Measurements from ENCODE around the gene NUDT22.

Gene NUDT22

DNA sequence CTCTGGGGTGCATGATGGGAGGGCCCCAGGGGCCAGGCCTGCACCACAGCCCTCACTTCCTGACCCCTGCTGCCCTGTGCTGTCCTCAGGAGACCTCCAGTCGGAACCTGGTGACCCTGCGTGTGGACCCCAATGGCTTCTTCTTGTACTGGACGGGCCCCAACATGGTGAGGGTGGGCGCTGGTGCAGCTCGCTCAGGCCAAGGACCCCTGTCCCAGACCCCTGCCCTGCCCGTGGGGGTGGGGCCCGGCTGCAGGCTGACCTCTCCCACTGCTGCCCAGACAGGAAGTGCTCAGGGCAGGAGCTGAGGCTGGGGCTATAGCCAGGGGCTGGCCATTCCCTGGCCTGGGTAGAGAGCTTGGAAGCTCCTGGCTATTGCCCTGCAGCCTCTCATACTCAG is 28.3 kb downstream of the NUDT22 start:
- no peak for DNase-seq (ENCODE audit: low read depth in 2 of 2)

DNA sequence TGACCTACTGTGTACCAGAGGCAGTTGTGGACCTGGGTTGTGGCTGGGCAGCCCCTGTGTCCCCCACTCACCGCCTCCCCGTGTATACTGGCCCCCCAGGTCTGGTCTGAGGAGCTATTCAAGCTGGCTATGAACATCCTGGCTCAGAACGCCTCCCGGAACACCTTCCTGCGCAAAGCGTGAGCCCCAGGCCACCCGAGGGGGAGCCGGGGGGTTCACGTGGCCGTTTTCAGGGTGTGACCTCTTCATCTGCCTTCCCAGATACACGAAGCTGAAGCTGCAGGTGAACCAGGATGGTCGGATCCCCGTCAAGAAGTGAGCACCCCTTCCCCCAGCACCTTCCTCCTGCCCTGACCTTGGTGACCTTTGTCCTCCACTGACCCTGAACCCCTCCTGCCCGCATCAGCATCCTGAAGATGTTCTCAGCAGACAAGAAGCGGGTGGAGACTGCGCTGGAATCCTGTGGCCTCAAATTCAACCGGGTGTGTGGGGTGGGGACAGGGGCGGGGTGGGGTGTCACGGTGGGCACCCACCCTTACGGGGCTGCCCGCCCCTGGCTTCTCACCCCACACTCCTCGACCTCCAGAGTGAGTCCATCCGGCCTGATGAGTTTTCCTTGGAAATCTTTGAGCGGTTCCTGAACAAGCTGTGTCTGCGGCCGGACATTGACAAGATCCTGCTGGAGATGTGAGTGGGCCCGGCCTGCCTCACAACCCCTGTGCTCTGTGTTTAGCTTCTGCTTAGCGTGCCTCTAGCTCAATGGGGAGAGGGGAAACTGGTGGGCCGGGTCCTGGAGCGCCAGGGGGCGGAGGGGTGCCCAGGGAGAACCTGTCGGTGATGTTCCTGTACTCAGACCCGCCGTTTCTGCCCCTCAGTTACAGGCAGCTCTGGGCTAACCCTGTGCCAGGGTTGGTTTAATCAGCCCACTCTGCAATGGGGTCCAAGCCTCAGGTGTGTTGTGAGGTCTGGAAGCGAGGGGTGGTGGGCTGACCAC is 29.4 kb downstream of the NUDT22 start:
- DNase-seq (ENCODE audit: low read depth in 2 of 2) = no peak

DNA sequence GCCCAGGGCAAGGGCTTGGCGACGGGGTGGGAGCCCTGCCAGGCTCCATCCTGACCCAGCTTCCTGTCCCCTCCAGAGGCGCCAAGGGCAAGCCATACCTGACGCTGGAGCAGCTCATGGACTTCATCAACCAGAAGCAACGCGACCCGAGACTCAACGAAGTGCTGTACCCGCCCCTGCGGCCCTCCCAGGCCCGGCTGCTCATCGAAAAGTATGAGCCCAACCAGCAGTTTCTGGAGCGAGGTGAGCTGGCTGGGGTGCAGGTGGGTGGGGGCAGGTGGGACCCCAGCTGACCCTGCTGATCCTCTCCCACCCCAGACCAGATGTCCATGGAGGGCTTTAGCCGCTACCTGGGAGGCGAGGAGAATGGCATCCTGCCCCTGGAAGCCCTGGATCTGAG is 30.2 kb downstream of the NUDT22 start:
- no peak for DNase-seq (ENCODE audit: low read depth in 2 of 2)

DNA sequence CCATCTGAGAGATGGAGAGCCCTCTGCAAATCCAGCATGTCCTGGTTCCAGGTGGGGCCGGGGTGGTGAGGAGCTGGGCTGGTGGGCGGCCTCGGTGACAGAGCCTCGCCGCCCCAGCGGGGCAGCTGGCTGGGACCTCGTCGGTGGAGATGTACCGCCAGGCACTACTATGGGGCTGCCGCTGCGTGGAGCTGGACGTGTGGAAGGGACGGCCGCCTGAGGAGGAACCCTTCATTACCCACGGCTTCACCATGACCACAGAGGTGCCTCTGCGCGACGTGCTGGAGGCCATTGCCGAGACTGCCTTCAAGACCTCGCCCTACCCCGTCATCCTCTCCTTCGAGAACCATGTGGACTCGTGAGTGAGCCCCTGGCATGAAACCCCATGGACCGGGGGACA is 32.3 kb downstream of the NUDT22 start:
- DNase-seq (ENCODE audit: low read depth in 2 of 2) = no peak

DNA sequence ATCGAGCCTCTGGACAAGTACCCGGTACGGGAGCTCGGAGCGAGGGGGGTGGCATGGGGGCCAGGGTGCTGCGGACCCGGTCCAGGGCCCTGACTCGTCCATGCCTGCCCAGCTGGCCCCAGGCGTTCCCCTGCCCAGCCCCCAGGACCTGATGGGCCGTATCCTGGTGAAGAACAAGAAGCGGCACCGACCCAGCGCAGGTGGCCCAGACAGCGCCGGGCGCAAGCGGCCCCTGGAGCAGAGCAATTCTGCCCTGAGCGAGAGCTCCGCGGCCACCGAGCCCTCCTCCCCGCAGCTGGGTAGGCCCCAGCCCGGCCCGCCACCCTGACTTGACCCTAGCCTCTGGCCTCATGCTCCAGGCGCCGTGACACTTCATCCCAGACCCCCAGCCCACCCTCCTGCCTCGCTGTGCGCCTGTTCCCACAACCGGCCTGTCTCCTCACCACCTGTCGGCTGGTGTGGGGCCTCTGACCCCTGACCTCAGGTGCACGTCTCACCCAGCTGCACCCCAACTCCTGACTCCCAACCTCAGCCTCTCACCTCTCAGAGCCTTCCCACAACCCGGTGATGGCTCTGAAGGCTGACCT is 33.0 kb downstream of the NUDT22 start:
- no peak for DNase-seq (ENCODE audit: low read depth in 2 of 2)

DNA sequence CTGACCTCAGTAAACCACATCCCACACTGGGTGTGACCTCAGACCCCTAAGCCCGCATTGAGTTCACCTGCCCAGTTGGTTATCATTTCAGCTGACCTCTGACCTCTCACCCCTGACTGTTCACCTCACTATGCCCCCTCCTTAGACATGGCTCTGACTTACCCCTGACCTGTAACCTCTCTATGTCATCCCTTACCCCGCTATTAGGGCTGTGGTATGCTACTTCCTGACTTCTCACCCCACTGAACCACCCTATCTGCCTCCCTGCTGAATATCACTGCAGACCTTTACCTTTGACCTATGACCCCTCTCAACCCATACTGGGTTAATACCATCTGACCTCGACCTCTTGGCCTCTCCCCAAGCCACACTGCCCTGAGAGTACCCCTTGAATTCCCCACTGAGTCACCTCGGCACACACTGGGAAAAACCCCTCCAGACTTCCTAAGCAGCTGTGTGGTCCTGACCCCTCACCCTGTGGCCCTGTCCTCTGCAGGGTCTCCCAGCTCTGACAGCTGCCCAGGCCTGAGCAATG is 33.5 kb downstream of the NUDT22 start:
- DNase-seq (ENCODE audit: low read depth in 2 of 2) = no peak

DNA sequence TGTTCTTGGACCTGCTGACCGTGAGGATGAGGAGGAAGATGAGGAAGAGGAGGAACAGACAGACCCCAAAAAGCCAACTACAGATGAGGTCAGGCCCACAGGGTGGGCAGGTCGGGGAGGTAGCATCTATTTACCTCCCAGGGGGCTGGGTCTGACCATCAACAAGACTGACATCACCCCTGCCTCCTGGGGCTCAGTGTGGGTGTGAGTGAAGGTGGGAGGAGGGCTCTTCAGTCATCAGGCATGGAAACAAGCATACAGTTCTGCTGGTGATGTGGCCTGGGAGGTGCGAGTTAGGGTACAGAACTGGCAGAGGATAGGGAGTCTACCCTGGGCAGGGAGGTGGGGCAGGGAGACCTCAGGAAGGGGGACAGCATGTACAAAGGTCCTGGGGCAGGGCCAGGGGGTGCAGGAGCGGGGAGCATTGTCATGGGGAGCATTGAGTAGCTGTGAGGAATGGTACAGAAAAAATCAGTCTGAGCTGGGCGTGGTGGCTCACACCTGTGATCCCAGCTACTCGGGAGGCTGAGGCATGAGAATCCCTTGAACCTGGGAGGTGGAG is 34.2 kb downstream of the NUDT22 start:
- no peak for DNase-seq (ENCODE audit: low read depth in 2 of 2)

DNA sequence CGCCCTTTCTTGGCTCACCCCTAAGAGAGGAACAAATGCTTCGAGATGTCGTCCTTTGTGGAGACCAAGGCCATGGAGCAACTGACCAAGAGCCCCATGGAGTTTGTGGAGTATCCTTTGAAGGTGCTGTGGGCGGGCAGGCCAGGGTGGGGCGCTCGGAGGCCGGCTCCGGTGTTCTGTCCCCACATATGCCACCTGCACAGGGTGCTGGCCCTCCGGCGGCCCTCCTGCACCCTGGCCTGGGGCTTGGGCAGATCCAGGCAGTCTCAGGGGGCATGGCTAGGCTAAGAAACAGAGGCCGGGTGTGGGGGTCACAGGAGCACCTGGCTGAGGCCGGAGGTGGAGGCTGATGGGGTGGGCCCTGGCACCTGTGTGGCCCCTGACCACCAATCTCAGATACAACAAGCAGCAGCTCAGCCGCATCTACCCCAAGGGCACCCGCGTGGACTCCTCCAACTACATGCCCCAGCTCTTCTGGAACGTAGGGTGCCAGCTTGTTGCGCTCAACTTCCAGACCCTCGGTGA is 35.5 kb downstream of the NUDT22 start:
- no peak for DNase-seq (ENCODE audit: low read depth in 2 of 2)

DNA sequence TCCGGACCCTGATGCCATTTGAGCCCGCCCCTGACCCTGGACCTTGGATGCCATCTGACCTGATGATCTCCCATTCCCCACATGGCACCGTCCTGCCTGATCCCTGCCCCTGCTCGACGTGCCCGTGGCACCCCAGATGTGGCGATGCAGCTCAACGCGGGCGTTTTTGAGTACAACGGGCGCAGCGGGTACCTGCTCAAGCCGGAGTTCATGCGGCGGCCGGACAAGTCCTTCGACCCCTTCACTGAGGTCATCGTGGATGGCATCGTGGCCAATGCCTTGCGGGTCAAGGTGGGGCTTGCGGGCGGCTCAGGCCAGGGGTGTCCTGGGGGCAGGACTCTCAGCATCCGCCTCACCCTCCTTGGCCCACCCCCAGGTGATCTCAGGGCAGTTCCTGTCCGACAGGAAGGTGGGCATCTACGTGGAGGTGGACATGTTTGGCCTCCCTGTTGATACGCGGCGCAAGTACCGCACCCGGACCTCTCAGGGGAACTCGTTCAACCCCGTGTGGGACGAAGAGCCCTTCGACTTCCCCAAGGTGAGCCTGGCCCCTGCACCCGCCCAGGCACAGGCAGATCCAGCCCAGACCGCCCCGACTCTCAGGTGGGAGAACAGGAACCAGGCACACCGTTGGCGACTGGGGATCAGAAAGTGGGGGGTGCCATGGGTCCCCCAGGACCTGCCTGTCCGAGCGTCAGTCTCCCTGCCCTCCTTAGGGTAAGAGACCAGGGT is 36.4 kb downstream of the NUDT22 start:
- no peak for DNase-seq (ENCODE audit: low read depth in 2 of 2)

DNA sequence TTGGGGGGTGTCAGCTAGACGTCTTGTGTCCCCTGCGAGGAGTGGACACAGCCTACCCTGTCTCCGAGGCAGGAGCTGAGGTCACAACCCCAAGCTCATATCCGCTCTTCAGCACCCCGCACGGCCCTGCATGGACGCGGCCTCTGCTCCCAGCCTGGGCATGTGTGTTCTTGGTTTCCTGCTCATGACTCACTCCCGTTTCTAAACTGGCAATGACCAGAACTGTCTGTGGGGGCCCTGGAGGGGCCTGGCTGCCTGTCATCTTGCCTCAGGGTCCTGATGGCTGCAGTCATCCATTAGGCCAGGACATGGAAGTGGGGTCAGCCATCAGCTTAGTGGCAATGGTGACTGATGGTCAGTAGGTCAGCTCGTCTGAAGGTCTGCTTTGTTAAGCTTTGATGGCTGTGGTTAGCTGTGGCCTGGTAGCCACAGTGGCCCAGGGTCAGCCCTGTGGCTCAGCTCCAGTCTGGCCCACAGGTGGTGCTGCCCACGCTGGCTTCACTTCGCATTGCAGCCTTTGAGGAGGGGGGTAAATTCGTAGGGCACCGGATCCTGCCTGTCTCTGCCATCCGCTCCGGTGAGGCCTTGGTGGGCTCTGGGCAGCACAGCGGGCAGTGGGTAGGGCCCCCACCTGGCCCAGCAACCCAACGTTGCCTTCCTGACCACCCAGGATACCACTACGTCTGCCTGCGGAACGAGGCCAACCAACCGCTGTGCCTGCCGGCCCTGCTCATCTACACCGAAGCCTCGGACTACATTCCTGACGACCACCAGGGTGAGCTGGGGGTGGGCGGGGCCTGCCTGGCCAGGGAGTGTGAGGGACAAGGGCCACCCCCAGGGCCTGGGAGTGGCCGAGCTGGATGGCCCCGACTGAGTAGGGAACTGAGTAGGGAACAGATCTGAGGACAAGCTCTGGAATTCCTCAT is 37.2 kb downstream of the NUDT22 start:
- DNase-seq (ENCODE audit: low read depth in 2 of 2) = no peak

DNA sequence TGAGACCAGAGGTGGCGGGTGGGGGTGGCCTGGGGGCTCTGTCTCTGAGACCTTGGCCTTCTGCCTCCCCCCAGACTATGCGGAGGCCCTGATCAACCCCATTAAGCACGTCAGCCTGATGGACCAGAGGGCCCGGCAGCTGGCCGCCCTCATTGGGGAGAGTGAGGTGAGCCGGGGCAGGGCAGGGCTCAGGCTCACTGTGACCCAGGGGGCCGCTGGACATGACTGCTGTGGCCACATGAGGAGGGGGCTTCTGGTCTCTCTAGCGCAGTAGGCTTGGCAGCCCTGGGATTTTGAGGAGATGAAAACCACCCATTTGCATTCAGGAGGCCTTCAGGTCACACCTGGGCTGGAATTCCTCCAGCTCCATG is 37.9 kb downstream of the NUDT22 start:
- DNase-seq (ENCODE audit: low read depth in 2 of 2) = no peak

DNA sequence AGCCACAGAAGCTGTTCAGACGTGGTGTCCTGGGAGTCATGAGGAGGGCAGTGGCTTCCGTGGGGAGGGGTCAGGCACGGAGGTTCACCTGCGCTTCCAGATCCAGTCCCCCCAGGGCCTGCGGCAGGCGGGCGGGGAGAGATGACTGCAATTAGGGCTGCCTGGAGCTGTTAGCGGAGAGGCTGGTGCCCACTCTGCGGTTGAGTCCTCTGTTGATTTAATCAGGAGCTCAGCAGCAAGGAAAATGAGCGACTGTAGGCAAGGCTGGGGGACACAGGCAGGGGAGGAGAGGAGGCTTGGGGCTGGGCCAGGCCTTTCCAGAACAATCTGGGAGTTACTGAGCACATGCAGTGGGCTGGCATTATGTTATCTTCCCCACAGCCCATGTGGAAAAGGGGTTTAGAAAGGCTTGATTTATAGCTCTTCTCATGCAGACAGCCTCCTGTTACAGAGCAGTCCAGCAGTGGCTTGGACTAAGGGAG is 38.3 kb downstream of the NUDT22 start:
- no peak for DNase-seq (ENCODE audit: low read depth in 2 of 2)

DNA sequence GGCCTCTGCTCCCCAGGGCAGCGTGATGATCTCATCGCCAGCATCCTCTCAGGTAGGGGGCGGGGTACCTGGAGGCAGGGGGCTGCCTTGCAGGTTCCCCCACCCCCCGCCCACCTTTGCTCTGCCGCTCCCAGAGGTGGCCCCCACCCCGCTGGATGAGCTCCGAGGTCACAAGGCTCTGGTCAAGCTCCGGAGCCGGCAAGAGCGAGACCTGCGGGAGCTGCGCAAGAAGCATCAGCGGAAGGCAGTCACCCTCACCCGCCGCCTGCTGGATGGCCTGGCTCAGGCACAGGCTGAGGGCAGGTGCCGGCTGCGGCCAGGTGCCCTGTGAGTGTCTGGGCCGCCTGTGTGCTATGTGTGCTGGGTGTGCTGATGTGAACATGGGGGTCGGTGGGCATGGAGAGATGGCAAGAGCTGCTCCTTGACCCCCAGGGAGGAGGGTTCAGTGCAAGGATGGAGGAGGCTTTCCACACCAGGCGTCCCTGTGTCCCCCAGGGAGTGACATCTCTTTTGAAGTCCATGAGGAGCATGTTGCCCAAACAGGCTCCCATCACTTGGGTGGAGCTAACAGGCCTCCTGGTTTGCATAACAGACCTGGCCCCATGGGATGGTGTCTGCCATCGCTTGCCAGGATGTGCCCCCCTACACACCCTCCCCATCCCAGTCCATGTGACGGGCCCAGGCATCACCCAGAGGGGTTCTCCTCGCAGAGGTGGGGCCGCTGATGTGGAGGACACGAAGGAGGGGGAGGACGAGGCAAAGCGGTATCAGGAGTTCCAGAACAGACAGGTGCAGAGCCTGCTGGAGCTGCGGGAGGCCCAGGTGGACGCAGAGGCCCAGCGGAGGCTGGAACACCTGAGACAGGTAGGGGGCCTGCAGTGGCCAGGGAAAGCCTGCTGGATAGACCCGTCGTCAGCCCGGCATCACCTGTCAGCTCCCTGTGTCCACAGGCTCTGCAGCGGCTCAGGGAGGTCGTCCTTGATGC is 39.4 kb downstream of the NUDT22 start:
- DNase-seq (ENCODE audit: low read depth in 2 of 2) = no peak

DNA sequence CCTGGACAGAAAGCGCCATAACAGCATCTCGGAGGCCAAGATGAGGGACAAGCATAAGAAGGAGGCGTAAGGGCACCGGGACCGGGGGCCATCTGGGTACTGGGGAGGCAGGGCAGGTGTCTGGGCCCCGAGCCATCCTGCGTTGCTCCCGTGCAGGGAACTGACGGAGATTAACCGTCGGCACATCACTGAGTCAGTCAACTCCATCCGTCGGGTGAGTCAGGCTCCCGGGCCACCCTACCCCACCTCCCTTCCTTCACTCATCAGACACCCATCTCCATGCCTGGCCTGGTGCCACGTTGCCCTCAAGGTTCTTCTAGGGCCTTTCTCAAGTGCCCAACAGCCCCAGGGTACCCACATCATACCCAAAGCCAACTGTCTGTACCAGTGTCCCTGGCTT is 40.3 kb downstream of the NUDT22 start:
- no peak for DNase-seq (ENCODE audit: low read depth in 2 of 2)

DNA sequence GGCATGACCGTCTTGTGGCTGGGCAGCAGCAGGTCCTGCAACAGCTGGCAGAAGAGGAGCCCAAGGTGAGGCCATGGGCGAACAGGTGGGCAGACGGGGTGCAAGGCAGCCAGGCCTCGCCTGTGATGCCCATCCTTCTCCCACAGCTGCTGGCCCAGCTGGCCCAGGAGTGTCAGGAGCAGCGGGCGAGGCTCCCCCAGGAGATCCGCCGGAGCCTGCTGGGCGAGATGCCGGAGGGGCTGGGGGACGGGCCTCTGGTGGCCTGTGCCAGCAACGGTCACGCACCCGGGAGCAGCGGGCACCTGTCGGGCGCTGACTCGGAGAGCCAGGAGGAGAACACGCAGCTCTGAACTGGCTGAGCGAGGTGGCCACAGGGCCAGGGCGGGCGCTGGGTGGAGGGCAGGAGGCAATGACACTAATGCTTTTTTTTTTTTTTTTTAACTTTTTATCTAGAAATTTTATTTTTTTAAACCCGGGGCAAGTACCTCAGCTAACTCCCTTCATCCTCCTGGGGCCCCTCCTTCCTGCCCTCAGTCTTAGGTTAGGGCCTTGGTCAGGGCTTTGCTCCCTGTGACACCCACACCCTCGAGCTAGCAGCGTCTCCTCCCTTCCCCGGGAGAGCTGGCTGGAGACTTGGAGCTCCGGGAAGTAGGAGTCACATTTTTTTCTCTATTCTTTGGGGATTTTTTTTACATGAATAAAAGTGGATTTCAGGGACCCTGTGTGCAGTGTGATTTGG is 41.3 kb downstream of the NUDT22 start:
- DNase-seq (ENCODE audit: low read depth in 2 of 2) = no peak

DNA sequence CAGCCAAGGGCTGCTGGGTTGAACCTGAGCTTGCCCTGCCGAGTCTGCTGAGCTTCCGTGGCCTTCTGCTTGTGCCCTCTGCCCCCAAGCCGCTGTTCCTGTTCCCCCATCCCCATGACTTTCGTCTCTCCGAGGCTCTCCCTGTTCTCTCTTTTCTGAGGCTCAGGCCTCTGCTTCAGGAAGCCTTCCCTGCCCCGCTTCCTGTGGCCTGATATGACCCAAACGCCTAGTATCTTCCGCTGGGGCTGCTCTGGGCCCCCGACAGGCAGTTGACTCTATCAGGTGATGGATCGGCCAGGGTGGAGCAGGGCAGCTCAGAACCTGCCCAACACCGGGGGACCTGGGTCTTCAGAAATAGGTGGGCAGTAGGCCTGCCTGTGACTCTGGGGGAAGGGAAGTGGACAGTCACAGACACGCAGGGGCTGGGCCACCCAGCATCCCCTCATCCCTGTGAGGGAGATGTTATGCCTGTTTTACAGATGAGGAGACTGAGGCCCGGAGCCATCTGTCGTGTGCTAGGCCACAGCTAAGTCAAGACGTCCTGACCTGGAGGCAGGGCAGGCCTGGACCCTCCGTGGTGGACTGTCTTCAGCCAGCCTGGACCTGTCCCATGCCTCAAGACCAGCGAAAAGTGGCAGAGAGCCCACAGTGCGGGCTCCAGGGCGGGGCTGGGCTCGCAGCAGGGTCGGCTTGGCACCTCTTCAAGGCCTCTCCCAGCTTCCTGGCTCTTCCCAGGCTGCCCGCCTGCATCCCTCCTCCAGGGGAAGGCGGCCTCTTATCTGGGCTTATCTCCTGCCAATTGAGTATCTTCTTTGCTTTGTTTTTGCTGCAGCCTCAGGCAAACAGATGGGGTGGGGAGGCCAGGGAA is 42.2 kb downstream of the NUDT22 start:
- DNase-seq (ENCODE audit: low read depth in 2 of 2) = no peak

DNA sequence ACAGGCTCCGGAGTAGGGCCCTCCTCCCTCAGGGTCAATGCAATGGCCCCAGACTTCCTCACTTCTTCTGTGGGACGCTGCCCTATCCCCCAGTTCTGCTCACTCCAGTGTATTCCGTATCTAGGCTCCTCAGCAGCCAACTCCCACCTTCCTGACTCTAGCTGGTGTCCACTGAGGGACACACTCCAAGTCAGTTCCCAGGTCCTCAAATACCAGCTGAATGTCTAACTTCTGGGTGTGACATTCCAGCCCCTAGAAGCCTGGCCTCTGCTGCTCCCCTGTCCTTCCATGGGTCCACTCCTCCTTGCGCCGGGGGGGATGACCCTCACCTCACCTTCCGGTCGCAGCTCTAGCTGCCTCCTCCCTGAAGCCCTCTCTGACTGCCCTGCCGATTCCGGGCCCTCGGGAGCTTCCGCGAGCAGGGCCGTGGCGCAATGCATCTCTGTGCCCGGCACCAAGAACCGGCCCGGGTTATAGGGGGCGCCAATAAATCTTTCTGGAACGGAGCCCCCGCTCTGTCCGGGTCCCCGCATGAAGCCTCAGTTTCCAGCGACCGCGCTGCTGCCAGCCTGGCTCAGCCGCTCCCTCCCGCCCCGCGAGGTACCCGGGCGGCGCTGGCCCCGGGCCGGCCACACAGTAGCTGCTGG is 42.9 kb downstream of the NUDT22 start:
- DNase-seq (ENCODE audit: low read depth in 2 of 2) = no peak
